Gastroesophageal sphincter (tissue), 3 donors: ENCODE results near the gene IL7R.

Experiments
- CTCF ChIP-seq, 4 experiments: fragments of 200-600 bp in 2 of 4; fragments of 450-650 bp in 2 of 4; sonication (generic) in 1 of 4; IDR thresholded peaks; one replicate each; pipeline ENCODE4 v1.5.1; 2017 to 2019; ENCODE audit warnings: antibody characterized with exemption in 4 of 4, mild to moderate bottlenecking in 2 of 4, moderate library complexity in 2 of 4
- POLR2A ChIP-seq, 2 donors: fragments of 450-650 bp; IDR thresholded peaks; one replicate each; pipeline ENCODE4 v1.6.1; 2017; ENCODE audit warnings: antibody characterized with exemption in 2 of 2, mild to moderate bottlenecking in 2 of 2, moderate library complexity in 1 of 2
- POLR2AphosphoS5 ChIP-seq: sonication (generic); formaldehyde crosslinking; IDR thresholded peaks from one replicate; pipeline ENCODE4 v1.6.1; 2017; ENCODE audit warnings: antibody characterized with exemption

- TF ChIP-seq CTCF (IDR thresholded peaks at IDR 0.05) = no peak
- TF ChIP-seq POLR2AphosphoS5 = no peak
- TF ChIP-seq POLR2A (IDR thresholded peaks at IDR 0.05) = no peak
Measured at GRCh38 chr5:35862126-35862525, 5.4 kb downstream of the IL7R start.
